KG1 (cell line): ENCODE measurements around the gene GRM8.
"Not testable (repeated sequence)": the region's sequence is repeated elsewhere in the genome, so short reads cannot be mapped to it uniquely, and the experiment has no call there.

Experiments
- DNase-seq: peaks from one replicate; lab custom pipeline; 2025; lab: John Stamatoyannopoulos, UW

Gene GRM8

GRCh38 chr7:126908564-126908963, 344.2 kb downstream of the GRM8 start:
- DNase-seq = not testable (repeated sequence)

- not testable (repeated sequence) for DNase-seq
Measured at GRCh38 chr7:126907657-126908056, 345.1 kb downstream of the GRM8 start.

- DNase-seq = not testable (repeated sequence)
Measured at GRCh38 chr7:126905255-126905654, 347.5 kb downstream of the GRM8 start.

- DNase-seq = not testable (repeated sequence)
Measured at GRCh38 chr7:126901041-126901765, 351.5 kb downstream of the GRM8 start.

- not testable (repeated sequence) for DNase-seq
Measured at GRCh38 chr7:126887980-126888379, 364.8 kb downstream of the GRM8 start.

- not testable (repeated sequence) for DNase-seq
Measured at GRCh38 chr7:126887560-126887959, 365.2 kb downstream of the GRM8 start.

- not testable (repeated sequence) for DNase-seq
Measured at GRCh38 chr7:126882730-126883129, 370.0 kb downstream of the GRM8 start.

GRCh38 chr7:126881908-126882307, 370.8 kb downstream of the GRM8 start:
- DNase-seq = not testable (repeated sequence)

- no peak for DNase-seq
Measured at GRCh38 chr7:126881315-126881714, 371.4 kb downstream of the GRM8 start.

GRCh38 chr7:126876536-126876935, 376.2 kb downstream of the GRM8 start:
- not testable (repeated sequence) for DNase-seq

GRCh38 chr7:126856691-126857291, 395.9 kb downstream of the GRM8 start:
- DNase-seq = no peak

GRCh38 chr7:126845331-126845730, 407.4 kb downstream of the GRM8 start:
- DNase-seq = no peak

GRCh38 chr7:126843883-126844282, 408.9 kb downstream of the GRM8 start:
- DNase-seq = no peak

GRCh38 chr7:126843336-126843735, 409.4 kb downstream of the GRM8 start:
- no peak for DNase-seq

GRCh38 chr7:126842451-126842850, 410.3 kb downstream of the GRM8 start:
- no peak for DNase-seq

GRCh38 chr7:126840869-126841268, 411.9 kb downstream of the GRM8 start:
- DNase-seq = no peak

- no peak for DNase-seq
Measured at GRCh38 chr7:126839624-126840023, 413.1 kb downstream of the GRM8 start.

- DNase-seq = no peak
Measured at GRCh38 chr7:126838194-126838593, 414.5 kb downstream of the GRM8 start.

GRCh38 chr7:126831241-126831640, 421.5 kb downstream of the GRM8 start:
- not testable (repeated sequence) for DNase-seq

- DNase-seq = no peak
Measured at GRCh38 chr7:126820925-126821324, 431.8 kb downstream of the GRM8 start.

- DNase-seq = no peak
Measured at GRCh38 chr7:126819197-126819484, 433.6 kb downstream of the GRM8 start.

- no peak for DNase-seq
Measured at GRCh38 chr7:126818393-126819196, 434.1 kb downstream of the GRM8 start.

GRCh38 chr7:126809188-126809587, 443.6 kb downstream of the GRM8 start:
- no peak for DNase-seq
